PC-9 (cell line): ENCODE results near the gene EDEM1. TPM values are rescaled to one million over a fixed set of nuclear protein-coding genes. Genes with fewer than 3 reads are reported as not detected.

Experiments
- BruUV-seq: library from RNA; stranded (reverse); fragments of 400-500 nt; replicated peaks from 2 replicates; lab custom pipeline; 2021; lab: Mats Ljungman, UMichigan
- CTCF ChIA-PET: fragments of 300-600 bp; sonication (Branson Sonifier 250); formaldehyde crosslinking; loops from one replicate; lab custom pipeline; 2022; ENCODE audit warnings: antibody characterized with exemption; lab: Charles Lee
- POLR2A ChIA-PET: fragments of 300-600 bp; sonication (Branson Sonifier 250); formaldehyde crosslinking; loops from one replicate; lab custom pipeline; 2022; ENCODE audit warnings: antibody characterized with exemption; ENCODE audit not compliant: unreplicated experiment; lab: Charles Lee
- DNase-seq, 2 experiments: peaks; one replicate each; pipeline versions ENCODE4 v3.0.0 to v3.0.0-alpha.2; 2015 to 2022; ENCODE audit warnings: mixed read lengths in 1 of 2
- H2AFZ ChIP-seq: fragments of 200-600 bp; sonication (generic); 2 replicates; pipeline ENCODE4 v1.8.1; 2017; ENCODE audit warnings: antibody characterized with exemption
- H3F3A ChIP-seq: fragments of 200-600 bp; sonication (generic); 2 replicates; pipeline ENCODE4 v1.8.1; 2017; ENCODE audit warnings: antibody characterized with exemption, mild to moderate bottlenecking, low read depth; ENCODE audit not compliant: insufficient read depth
- H3K27ac ChIP-seq: fragments of 200-600 bp; sonication (generic); 2 replicates; pipeline ENCODE4 v1.6.1; 2016; ENCODE audit warnings: mixed run types
- H3K27me3 ChIP-seq: fragments of 200-600 bp; sonication (generic); 2 replicates; pipeline ENCODE4 v1.6.1; 2016; ENCODE audit warnings: low read depth, mixed run types; ENCODE audit not compliant: insufficient read depth
- H3K36me3 ChIP-seq: fragments of 200-600 bp; sonication (generic); 2 replicates; pipeline ENCODE4 v1.6.1; 2016; ENCODE audit warnings: low read depth, mixed run types
- H3K4me1 ChIP-seq: fragments of 200-600 bp; sonication (generic); replicated peaks from 2 replicates; pipeline ENCODE4 v1.6.1; 2016; ENCODE audit warnings: mixed run types; ENCODE audit not compliant: insufficient read depth
- H3K4me2 ChIP-seq: fragments of 200-600 bp; sonication (generic); 2 replicates; pipeline ENCODE4 v1.6.1; 2017; ENCODE audit warnings: mixed run types
- H3K4me3 ChIP-seq: fragments of 200-600 bp; sonication (generic); 2 replicates; pipeline ENCODE4 v1.6.1; 2016; ENCODE audit warnings: mixed run types
- H3K79me2 ChIP-seq: fragments of 200-600 bp; sonication (generic); 2 replicates; pipeline ENCODE4 v1.6.1; 2017; ENCODE audit warnings: low read depth, mixed run types
- H3K9me2 ChIP-seq: fragments of 200-600 bp; sonication (generic); 2 replicates; pipeline ENCODE4 v1.8.1; 2017; ENCODE audit warnings: mild to moderate bottlenecking; ENCODE audit not compliant: insufficient read depth
- H3K9me3 ChIP-seq: fragments of 200-600 bp; sonication (generic); 2 replicates; pipeline ENCODE4 v1.8.1; 2016; ENCODE audit warnings: low read depth; ENCODE audit not compliant: insufficient read depth
- H4K20me1 ChIP-seq: fragments of 200-600 bp; sonication (generic); 2 replicates; pipeline ENCODE4 v1.8.1; 2017; ENCODE audit not compliant: insufficient read depth
- CTCF ChIP-seq: fragments of 200-600 bp; sonication (generic); conservative IDR thresholded peaks from 2 replicates; pipeline ENCODE4 v1.6.1; 2017; ENCODE audit warnings: mixed run types, antibody characterized with exemption, mild to moderate bottlenecking, moderate library complexity
- EZH2 ChIP-seq: fragments of 200-600 bp; sonication (generic); IDR thresholded peaks from 2 replicates; pipeline ENCODE4 v1.8.0; 2017; ENCODE audit warnings: antibody characterized with exemption, low read depth
- intact Hi-C: fragments of 100-400 bp; cut with micrococcal nuclease; formaldehyde crosslinking; loops from one replicate; pipeline ENCODE4 v1.10.0; 2022; ENCODE audit not compliant: unreplicated experiment
- total RNA-seq: library from RNA; stranded (reverse); gene quantifications from 2 replicates; pipeline ENCODE4 v1.2.3, GENCODE V29; 2021

EDEM1 gene
- total RNA-seq, 1 experiment from 2014 or later, result 55.9 TPM

GRCh38 chr3:5205165-5205941 lies 17.8 kb downstream of the EDEM1 start:
- Histone ChIP-seq H3K4me3 (no peak overlapping the region), H3K36me3 (no peaks in the 10 kb centered on the region; the same call in 1 of the 2 replicates), H3K4me2 (no peak overlapping the region), H3K9me3 (no peaks in the 10 kb centered on the region), H3K9me2 (no peaks in the 10 kb centered on the region), H4K20me1 (no peaks in the 10 kb centered on the region), H3K27ac (no peak overlapping the region), H3K27me3 (no peaks in the 10 kb centered on the region), H3F3A (no peaks in the 10 kb centered on the region), H3K79me2 (peaks cover under 1% of the 10 kb centered on the region; the same call in 1 of the 2 replicates), H2AFZ (no peak overlapping the region), H3K4me1 (no peaks in the 10 kb centered on the region)
- POLR2A ChIA-PET, result no interaction called here
- CTCF ChIA-PET, result interaction anchor here (0.7 kb wide), 1 partner anchor 9 kb away, joined by 5 read pairs; no protein-coding TSS in a partner anchor
- intact Hi-C loops, result no loop called here
- BruUV-seq, result no TSS peak
- no peak for DNase-seq
- TF ChIP-seq CTCF (no peak), EZH2 (no peak)

- intact Hi-C loops, result no loop called here
- BruUV-seq, result no TSS peak
- no peaks in the 10 kb centered on the region for H3K4me1 ChIP-seq
- H3K9me3 ChIP-seq, result no peaks in the 10 kb centered on the region
- H3K27ac ChIP-seq, result no peak overlapping the region
- no peaks in the 10 kb centered on the region for H3K79me2 ChIP-seq
- no peak overlapping the region for H2AFZ ChIP-seq
- no peak for TF ChIP-seq CTCF
- no peak for TF ChIP-seq EZH2
- ChIA-PET POLR2A (no interaction called here), CTCF (no interaction called here)
- H3K4me3 ChIP-seq, result no peak overlapping the region
- H3K4me2 ChIP-seq, result no peak overlapping the region
- no peaks in the 10 kb centered on the region for H4K20me1 ChIP-seq
- H3F3A ChIP-seq, result no peaks in the 10 kb centered on the region
- DNase-seq, result no peak
- 0 out of 2 replicates have a peak, but pooled peaks cover 4% of the 10 kb centered on the region for H3K36me3 ChIP-seq
- H3K9me2 ChIP-seq, result no peaks in the 10 kb centered on the region
- H3K27me3 ChIP-seq, result no peaks in the 10 kb centered on the region
Observed at GRCh38 chr3:5210926-5211325, 23.4 kb downstream of the EDEM1 start.

- H3K4me2 ChIP-seq, result no peak overlapping the region
- no peaks in the 10 kb centered on the region for H3K4me1 ChIP-seq
- no peaks in the 10 kb centered on the region for H3K79me2 ChIP-seq
- intact Hi-C loops, result no loop called here
- H3K9me3 ChIP-seq, result no peaks in the 10 kb centered on the region
- H3F3A ChIP-seq, result peaks cover 3% of the 10 kb centered on the region; the same call in 1 of the 2 replicates
- ChIA-PET POLR2A (no interaction called here), CTCF (no interaction called here)
- no peak overlapping the region for H2AFZ ChIP-seq
- no peak overlapping the region for H3K27ac ChIP-seq
- no TSS peak for BruUV-seq
- no peaks in the 10 kb centered on the region for H3K9me2 ChIP-seq
- no peak overlapping the region for H3K4me3 ChIP-seq
- 0 out of 2 replicates have a peak, but pooled peaks cover 4% of the 10 kb centered on the region for H3K36me3 ChIP-seq
- no peaks in the 10 kb centered on the region for H3K27me3 ChIP-seq
- no peak for DNase-seq
- H4K20me1 ChIP-seq, result no peaks in the 10 kb centered on the region
- TF ChIP-seq EZH2 (no peak), CTCF (no peak)
Observed at GRCh38 chr3:5212628-5213573, 25.4 kb downstream of the EDEM1 start.
